GM19468 (cell line): ENCODE data around the gene WTAP.

ENCODE experiments used
- ATAC-seq: cut with Tn5 transposase; IDR thresholded peaks from one replicate; pipeline ENCODE4 v1.9.1; 2021; ENCODE audit warnings: mild to moderate bottlenecking, moderate library complexity, moderate number of reproducible peaks; ENCODE audit not compliant: unreplicated experiment; ENCODE audit errors: extremely low read depth

Gene WTAP

DNA sequence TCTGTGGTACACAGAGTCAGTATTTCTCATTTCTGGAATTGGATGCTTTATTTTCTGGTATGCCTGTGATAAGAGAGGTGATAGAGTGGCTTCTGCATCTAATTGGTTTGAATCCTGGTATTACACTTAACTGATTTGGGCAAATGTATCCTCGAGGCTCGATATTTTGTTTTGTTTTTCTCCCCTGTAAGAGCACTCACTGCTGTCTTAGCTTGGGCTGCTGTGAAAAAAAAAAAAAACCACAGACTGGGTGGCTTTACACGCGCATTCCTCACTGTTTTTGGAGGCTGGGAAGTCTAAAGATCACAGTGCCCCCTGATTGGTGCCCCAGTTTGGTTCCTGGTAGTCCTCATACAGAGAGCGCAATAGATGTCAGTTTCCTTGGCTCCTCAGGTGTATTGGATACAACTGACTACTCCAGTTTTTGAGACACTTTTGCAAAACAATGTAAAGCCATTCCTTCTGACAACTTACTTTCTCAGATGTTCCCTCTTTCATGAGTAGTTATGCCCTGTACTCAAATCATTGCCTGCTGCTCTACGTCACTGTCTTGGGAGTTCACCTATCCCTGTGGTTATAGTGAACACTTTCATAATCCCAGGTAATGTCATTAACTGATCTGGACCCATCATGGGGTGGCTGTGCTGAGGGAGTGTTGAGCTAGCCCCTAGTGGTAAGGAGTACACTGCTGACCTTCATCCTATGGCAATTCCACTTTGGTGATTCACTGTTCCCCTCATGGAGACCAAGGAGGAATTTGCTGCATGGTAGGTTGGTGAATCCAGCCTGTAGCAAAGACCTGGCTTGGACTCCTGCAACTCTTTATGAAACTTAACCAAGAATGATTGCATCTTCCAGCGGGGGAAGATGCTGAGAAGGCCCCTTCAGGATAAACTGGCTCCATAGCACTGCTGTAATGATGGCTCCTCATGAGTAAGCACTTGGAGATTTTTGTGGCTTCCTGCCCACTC is 31.0 kb downstream of the WTAP start:
- no peak for ATAC-seq

DNA sequence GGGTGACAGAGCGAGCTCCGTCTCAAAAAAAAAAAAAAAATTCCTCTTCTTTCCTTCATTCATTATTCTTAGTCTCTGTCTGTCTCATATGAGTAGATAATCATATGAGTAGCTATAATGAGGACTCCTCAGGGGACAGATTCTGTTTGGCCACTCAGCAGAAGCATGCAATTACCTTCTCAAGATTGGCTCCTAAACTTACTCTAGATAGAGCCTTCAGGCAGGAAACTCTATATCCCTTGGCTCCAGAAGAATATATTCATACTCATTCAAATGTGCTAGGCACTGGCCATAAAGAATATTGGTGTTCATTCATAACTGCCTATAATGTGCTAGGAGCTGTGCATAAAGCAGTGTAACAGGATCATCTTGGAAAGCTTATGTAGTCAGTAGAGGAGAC is 32.3 kb downstream of the WTAP start:
- ATAC-seq: no peak

DNA sequence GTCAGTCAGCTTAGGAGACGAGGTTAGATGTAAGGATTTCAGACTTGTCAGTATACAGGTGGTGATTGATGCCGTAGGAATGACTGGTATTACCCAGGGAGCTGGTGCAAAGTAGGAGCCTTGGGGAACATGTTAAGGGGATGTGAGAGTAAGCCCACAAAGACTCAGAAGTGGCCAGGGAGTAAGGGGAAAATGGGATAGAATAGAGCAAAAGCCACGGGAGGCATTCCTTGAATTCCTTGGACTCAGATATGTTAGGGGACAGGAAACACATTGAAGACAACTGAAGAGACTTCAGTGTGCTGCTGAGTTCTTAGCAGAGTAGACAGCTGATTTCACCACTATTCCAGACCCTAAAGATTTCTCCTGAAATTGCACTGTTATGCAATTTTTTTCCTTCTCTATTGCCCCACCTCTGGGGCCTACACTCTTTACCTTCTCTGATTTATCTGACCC is 33.3 kb downstream of the WTAP start:
- no peak for ATAC-seq

DNA sequence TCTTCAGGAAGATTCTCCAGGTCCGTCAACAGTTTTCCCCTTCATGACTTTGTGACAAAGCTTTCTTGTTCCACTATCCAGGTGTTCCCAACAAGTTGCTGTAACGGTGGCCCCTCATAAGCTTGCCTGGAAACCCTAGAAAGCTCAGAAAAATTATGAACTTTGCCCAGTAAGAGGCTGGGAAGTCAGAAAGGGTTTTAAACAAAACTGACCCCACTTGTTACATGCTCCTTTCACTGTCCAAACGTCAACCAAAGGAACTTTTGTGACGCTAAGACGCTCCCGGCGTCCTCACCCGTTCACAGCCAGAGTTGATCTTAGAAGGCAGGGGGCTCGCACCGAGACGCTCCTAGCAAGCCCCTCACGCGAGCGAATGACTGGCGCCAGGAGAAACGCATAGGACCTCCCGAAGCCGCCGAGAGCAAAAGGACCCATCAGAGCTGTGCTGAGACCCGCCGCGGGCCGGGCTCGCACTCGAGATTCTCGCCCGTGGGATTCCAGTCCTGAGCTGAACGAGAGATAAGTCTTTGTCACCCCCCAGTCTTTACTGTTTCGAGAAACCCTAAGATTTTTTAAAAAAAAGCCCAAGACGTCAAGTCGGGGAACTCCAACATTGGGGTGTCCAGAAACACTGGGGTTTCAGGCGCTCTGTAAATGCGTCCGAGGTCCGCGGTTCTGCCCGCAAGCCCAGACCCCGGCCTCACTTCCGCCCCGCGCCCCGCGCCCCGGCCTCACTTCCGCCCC is 34.0 kb downstream of the WTAP start:
- ATAC-seq: no peak

DNA sequence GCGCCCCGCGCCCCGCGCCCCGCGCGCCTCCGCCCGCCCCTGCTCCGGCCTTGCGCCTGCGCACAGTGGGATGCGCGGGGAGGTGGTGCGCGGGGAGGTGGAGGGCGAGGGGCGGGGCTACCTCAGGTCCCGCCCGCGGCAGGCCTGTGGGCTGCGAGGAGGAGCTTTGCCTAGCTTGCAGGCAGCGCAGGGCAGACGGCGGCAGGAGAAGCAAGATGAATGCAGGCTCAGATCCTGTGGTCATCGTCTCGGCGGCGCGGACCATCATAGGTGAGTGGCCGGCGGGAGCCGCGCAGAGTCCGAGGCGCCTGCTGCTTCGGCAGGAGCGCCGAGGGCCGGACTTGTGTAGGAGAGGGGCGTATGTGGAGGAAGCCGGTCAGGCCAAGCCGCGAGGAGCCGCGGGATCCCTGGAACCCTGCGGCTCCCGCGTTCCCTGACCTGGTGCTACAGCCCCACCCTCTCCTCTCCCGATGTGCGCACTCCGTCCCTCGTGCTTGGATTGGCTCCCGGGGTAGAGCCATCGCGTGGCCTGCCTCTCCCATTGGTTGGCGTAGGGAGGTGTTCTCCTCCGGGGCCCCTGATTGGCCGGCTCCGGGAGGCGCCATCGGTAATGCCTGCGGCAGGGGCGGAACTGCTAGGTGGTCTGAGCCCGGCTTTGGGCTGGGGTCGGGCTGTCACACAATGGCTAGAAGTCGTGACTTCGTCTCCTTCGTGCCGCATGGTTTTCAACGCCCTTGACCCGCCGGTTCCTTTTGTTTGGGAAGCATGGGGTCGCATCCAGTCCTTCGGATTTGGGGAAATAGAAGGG is 34.8 kb downstream of the WTAP start, which contains the start of gene ACAT2:
ACAT2 (plus strand) TSS at position 173 of the 808 bp plus-strand sequence; CDS start at position 216, 43 bp downstream.
- ATAC-seq: peak; percentile 93

DNA sequence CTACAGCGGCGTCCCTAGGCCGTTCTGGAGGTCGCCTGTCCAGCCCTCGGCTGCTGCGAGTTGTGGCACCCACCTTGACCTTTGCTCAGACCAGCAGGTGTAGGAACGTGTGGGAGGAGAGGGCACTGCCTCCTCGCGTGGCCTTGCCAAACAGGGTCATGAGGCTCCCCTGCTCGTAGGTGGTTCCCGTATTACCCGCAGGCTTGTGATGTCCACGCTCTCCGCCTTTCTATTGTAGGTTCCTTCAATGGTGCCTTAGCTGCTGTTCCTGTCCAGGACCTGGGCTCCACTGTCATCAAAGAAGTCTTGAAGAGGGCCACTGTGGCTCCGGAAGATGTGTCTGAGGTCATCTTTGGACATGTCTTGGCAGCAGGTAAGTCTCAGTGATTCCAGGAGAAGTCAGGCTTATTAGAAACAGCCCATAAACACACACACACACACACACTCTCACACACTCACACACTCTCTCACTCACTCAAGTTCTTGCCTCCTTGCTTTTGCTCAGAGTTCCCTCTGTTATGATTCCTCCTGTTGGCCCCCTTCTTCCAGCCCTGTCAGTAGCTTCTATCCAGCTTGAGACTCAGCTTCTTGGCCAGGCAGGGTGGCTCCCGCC is 35.5 kb downstream of the WTAP start:
- ATAC-seq: no peak

DNA sequence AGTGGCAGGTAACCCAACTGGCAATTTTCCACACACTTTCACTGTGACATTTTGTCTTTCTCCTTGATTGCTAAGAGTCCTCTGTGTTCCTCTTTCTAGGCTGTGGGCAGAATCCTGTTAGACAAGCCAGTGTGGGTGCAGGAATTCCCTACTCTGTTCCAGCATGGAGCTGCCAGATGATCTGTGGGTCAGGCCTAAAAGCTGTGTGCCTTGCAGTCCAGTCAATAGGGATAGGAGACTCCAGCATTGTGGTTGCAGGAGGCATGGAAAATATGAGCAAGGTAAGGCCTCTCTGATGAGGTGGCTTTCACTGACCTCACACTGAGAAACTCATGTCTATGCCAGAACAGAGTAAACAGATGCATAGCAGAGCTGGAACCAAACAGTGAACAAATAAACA is 39.6 kb downstream of the WTAP start:
- ATAC-seq: no peak

DNA sequence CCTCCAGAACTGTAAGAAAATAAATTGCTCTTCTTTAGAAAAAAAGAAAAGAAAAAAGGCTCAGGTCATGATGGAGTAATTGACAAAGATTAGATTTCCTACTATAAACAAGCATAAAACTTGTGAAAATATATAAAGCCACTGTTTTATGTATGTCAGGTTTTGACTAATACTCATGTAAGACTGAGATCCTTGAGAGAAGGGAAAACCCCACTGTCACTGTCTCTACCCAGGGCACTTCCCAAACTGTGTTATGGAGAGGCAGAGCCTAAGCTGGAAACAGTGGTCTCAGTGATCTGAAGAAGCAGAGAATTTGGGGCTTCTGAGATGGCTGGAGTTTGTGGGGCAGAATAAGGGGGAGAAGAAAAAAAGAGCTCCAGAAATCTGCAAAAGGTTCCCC is 42.2 kb downstream of the WTAP start:
- ATAC-seq: no peak

DNA sequence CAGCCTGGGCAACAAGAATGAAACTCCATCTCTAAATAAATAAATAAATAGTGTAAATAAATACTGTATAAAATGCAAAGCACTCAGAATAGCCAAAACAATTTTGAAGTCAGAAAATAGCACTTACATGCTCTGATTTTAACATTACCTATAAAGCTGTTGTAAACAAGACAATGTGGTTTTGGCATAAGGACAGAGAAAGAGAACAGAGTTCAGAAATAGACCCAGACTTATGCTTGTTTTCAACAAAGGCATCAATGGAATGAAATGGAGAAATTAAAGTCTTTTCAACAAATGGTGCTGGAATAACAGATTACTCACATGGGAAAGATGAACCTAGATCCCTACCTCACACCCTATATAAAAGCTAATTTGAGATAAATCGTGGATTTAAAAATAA is 44.9 kb downstream of the WTAP start:
- no peak for ATAC-seq

DNA sequence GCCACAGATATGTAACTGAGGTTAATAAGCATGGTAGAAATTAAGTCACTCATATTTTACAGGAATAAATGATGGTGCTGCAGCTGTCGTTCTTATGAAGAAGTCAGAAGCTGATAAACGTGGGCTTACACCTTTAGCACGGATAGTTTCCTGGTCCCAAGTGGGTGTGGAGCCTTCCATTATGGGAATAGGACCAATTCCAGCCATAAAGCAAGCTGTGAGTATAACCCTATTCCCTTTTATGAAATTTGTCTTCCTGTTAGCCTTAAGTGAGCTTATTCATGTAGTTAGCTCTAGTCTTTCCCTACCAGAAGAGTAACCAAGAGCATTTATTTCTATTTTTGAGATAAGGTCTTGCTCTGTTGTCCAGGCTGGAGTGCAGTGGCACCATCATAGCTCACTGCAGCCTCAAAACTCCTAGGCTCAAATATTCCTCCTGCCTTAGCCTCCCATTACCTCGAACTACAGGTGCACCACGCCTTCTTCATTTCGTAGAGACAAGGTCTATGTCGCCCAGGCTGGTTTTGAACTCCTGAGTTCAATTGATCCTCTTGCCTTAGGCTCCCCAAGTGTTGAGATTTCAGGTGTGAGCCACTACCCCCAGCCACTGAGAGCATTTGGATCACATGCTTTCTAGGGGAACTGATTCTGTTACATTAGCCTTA is 50.1 kb downstream of the WTAP start:
- ATAC-seq: no peak

DNA sequence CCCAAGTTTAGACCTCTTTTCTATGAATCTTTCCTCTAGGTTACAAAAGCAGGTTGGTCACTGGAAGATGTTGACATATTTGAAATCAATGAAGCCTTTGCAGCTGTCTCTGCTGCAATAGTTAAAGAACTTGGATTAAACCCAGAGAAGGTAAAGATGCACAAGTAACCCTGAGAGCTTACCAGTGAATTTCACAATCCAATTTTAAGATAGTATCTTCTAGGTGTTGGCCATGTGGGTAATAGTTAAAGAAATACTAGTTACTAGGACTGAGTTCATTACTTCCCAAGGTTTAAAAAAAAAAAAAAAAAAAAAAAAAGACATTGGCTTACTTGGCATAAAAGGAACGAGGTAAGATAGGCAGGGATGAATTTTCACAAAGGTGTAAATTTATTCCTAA is 50.8 kb downstream of the WTAP start:
- ATAC-seq: no peak

DNA sequence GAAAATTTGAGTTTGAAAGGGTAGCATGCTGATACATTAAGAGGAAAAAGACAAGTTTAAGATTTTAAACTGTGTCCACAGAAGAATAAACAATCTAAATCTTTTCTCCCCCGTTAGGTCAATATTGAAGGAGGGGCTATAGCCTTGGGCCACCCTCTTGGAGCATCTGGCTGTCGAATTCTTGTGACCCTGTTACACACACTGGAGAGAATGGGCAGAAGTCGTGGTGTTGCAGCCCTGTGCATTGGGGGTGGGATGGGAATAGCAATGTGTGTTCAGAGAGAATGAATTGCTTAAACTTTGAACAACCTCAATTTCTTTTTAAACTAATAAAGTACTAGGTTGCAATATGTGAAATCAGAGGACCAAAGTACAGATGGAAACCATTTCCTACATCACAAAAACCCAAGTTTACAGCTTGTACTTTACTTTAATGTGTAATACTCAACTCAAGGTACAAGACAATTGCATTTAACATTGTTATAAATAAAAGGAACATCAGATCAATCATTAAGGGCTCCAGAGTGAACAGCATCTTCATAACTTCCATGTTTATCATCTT is 51.3 kb downstream of the WTAP start:
- ATAC-seq: no peak

DNA sequence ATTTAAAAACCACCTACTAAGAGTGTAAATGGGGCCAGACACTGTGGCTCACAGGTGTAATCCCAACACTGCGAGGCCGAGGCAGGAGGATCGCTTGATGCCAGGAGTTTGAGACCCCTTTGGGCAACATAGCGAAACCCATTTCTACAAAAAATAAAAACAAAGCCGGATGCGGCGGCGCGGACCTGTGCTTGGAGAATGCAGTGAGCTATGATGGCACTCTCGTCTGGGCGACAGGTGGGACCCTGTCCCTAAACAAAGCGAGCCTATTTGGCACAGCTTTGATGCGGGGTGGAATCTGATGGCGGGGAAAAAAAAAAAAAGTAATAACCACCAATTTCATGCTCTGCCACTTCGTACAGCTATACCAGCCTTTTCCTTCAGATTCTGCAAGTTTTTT is 61.0 kb downstream of the WTAP start:
- no peak for ATAC-seq

DNA sequence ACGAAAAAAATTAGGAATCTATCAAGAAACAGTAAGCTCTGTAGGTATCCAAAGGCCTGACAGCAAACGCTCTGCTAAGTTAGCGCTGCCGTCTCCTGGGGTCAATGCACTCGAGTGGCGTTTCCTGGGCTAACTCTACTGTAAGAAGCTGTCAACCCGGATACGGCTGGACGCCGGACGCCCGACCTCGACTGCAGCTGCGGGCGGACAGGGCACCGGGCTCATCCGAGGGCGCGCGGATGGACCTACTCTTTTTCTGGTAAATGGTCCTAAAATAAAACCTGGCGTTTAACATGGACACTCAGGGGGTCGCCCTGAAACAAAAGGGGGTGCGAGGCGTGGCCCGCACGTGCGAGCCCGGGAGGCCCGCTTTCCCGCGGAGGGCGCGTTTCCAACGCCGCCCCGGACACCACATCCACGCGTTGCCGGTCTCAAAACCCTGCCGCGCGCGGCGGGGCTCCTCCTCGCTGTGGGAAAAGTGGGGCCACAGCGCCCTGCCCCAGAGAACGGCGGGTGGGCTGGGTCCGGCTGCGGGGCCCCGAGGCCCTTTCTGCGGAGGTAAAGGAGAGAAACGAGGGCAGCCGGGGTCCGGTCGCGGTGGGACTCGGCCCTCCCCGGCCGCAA is 61.6 kb downstream of the WTAP start:
- ATAC-seq: no peak

DNA sequence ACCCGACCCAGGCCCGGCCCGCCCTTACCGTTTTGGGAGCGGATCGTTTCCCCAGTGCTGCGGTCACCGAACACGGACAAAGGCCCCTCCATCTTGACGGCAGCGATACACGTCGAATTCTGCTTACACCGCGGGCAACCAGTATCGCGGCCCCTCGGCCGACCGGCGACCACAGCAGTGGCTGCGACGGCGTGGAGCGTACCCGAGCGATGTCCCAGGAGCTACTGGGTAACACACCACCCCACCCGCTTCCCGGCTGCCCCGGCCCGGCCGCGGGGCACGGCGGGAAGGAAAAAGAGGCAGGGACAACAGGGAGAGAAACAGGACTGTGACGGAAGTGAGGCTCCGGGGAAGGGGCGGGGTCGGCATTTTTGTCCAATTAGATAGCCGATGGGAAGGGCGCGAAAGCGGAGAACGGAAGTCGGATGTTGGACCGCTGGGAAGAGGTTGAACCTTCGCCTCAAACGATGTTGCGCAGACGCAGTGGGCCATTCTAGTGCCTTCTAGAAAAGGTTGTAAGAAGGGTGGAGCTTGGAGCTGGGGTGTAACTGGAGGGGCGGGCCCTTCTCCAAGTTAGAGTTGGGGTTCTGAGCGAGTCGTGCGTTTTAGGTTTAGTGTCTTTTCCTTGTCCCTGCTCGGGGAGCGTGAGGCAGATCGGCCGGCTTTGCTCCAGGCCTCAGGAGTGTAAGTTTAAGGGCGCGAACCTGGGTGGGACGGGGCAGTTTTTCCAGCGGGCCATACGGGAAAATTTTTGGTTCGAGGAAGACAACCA is 62.3 kb downstream of the WTAP start, which contains the start of gene TCP1:
TCP1 (minus strand) TSS at position 226 of the 772 bp plus-strand sequence; CDS start at position 92, 134 bp downstream.
- ATAC-seq: peak; percentile 51

DNA sequence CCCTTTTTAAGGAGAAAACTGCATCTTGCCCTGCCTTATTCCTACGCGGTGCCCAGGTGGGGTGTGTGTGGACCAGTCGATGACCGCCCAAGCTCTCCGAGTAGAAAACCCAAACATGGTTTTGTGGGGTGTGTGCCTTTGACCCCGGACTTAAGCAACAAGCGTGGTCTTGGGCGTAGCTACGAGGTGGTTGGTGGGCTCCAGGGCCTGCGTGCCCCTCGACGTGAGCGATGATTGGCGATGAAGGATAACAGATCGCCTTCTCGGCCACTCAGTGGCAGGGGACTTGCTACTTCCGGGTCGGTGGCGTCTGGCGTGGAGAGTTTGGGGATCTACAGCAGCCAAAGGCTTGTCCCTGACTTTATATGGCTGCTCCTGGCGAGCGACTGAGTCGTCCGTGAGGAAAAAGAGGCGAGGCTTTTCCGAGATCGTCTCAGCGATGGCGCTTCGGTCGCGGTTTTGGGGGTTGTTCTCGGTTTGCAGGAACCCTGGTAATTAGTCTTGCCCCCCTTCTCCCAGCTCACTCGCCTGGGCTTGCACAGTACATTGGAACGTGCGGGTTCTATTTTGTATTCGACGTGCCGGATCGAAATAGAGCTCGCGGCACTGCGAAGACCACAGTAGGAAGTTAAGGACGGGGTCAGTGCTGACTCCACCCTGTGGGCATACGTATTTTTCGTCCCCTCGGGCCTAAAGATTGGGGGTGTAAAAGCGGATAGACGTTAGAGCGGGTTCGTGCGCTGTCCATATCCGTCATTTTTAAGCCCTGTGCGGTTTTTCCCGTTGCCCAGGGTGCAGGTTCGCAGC is 63.0 kb downstream of the WTAP start, which contains the start of gene MRPL18:
MRPL18 (plus strand) TSS at position 319 of the 807 bp plus-strand sequence; CDS start at position 440, 121 bp downstream.
- peak; percentile 91 for ATAC-seq
